ENCODE data around the gene PKMYT1. TPM values are rescaled to one million over a fixed set of nuclear protein-coding genes. Genes with fewer than 3 reads are reported as not detected.
"Not testable (repeated sequence)": the region's sequence is repeated elsewhere in the genome, so short reads cannot be mapped to it uniquely, and the experiment has no call there.

Gene PKMYT1
- polyA plus RNA-seq, 10 donors = 5.8 to 23.0 (median 9.5) TPM

DNA sequence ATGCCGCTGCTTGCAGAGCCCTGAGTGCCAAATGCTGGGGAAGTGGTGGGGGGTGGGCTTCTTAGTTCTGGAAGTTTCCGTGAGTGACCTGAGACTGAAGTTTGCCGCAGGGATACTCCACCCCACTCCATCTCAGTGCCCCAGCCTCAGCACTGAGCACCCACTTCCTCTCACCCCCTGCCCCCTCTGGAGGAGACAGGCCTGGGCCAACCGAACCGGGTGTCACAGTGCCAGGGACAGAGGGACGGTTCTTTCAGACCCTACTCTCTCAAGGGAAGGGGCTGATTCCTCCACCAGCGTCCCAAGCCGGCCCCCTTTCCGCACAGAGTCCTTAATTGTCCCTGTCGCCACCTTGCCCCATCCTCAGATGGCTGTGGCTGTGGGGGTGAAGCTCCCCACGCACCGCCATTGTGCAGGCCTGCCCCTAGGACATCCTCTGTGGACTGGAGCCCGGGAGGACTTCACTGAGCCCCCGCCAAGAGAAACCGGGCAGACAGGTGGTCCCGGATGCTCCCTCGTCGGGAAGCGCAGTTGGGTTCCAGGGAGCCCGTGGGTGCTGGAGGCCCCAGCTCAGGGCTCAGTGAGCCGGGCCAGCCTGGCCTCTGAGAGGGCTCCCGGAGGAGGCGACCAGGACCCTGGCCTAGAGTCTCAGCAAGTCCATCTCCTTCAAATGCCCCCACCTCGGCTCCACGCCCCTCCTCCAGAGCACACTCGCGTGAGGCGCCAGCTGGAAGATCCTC lies 17.7 kb downstream of the PKMYT1 start:
- no peak for DNase-seq

DNA sequence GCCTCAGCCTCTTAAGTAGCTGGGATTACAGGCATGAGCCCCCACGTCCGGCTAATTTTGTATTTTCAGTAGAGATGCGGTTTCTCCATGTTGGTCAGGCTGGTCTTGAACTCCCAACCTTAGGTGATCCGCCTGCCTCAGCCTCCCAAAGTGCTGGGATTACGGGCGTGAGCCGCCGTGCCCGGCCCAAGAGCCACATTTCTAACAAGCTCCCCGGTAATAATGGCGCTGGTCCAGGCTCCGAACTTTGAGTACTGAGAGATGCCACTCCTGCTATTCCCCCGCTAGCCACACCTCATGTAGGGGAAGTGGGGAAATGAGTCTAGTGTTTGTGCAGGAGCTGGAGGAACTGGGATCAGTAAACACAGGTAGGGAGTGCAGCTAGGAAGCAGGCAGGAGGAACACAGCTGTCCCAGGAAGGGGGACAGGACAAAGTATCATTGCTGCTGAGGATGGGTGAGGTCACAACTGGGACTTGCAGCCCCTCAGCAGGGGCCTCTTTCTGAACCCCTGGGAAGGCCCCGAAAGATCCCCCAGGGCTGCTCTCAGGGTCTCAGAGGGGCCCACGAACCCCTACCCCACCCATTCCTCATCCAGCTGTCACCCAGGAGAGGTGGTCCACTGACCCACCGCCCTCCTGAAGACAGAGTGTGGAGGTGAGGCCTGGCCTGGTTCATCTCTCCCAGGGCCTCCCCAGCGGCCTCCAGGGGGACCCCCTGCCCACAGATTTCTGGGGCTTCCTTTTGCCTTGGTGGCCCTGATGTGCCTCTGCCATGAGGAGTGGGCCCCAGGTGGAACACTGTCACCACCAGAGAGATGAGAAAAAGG lies 19.8 kb downstream of the PKMYT1 start:
- DNase-seq = no peak

DNA sequence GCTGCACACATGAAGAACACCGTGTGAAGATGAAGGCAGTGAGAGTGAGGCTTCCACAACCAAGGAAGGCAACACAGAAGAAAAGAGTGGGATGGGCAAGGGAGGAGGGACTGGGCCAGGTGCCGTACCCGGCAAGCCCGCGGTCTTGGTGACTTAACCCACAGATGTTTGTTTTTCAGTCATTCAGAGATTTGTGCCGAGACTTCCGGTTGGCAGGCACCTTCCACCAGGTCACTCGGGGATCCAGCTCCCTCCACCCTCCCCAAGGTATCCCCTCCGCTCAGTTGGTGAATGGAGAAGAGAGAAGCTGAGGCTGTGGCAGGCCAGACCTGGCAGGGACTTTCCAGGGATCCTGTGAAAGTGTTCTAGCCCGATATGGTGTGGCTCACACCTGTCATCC lies 21.0 kb downstream of the PKMYT1 start:
- DNase-seq = no peak

DNA sequence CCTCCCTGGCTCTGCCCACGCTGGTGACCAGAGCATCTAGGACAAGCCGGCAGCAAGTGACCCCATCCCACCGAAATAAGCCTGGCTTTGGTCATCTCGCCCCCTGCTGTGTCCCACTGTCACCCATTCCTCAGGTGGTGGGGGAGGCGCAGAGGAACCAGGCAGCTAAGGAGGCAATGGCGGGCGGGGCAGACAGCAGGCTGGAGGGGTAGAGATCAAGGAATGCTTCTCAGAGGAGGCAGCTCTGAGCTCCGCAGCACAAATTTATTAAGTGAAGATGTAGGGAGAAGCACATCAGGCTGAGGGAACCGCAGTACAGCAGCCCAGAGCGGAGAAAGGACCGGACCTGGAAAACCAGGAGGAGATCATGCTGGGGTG lies 23.7 kb downstream of the PKMYT1 start:
- no peak for DNase-seq

DNA sequence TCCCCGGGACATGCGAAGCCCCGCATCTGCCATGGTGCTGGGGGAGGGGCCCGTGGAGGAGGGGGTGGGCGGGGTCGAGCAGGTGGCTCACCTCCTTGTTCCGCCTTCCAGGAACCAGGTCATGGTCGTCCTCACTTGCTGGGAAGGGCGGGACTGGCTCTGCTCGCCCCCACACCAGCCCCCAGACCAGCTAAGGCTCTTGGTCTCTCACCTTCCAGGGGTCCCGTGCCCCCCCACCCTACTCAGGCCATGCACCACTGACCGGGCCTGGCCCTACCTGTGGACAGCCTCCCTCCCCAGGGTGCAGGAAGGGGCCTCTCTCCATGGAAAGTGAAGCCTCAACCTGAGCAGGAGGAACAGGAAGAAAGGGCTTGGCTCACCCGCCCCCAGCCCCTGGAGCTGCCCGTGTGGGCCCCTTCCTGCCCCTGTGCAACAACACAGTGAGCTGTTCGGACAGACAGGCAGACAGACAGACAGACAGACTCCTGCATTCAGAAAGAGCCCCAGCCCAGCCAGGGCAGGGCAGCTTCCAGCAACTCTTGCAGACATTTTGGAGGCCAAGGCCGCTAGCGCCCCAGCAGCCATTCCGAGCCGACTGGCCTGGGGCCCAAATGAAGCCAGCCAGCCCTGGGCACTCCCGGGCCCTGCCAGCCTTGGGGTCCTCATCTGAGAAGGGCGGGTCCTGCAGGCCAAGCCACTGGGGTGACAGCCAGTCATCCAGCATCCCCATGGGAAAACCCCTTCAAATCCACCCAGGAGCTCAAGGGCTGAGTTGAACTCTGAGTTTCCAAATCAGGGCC lies 24.3 kb downstream of the PKMYT1 start:
- no peak for DNase-seq

DNA sequence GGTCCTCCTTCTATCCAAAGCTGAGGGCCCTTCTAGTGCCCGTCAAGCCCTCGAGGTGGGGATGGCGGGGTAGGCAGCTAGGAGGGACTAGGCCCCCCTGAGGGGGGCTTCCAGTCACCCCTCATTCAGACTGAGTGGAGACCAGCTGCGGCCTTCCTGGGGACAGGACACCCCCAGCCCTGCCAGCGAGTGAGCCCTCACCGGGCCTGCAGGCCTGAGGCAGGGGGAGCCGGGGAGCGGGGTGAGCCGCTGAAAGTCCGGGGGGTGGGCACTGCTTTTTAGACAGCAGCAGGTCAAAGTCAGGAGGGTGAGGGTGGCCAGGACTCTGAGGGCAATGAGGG lies 24.8 kb downstream of the PKMYT1 start:
- no peak for DNase-seq

DNA sequence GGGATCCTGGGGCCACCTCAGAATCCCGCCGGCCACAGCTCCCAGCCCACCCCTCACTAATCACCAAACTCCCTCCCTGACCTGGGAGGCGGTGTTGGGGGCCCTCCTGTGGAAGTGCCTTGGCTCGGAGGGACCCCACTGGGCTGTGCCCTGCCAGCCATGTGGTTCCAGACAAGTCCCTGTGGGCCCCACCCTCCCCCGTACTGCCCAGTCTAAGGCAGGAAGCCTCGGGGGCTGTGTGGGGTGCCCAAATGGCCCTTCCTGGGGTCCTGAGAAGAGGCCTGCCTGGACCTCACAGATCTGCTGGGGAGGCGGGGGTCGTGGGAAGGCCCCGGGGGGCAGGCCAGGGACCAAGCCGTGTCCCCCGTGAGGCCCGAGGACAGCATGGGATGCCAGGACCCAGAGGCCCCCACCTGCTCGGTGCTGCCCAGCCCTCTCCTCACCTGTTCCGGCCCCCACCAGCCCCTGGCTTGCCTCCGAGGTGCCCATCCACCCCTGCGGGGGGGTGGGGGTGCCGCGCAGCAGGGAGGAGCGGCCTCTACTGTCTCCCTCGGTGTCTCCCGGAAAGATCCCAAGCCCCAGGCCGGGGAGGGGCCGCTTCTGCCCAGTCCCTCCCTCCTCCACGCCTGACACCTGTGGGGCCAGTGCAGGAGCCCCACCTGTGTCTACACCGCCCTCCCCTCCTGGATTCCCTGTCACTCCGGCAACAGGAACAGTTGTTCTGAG lies 25.4 kb downstream of the PKMYT1 start:
- no peak for DNase-seq

DNA sequence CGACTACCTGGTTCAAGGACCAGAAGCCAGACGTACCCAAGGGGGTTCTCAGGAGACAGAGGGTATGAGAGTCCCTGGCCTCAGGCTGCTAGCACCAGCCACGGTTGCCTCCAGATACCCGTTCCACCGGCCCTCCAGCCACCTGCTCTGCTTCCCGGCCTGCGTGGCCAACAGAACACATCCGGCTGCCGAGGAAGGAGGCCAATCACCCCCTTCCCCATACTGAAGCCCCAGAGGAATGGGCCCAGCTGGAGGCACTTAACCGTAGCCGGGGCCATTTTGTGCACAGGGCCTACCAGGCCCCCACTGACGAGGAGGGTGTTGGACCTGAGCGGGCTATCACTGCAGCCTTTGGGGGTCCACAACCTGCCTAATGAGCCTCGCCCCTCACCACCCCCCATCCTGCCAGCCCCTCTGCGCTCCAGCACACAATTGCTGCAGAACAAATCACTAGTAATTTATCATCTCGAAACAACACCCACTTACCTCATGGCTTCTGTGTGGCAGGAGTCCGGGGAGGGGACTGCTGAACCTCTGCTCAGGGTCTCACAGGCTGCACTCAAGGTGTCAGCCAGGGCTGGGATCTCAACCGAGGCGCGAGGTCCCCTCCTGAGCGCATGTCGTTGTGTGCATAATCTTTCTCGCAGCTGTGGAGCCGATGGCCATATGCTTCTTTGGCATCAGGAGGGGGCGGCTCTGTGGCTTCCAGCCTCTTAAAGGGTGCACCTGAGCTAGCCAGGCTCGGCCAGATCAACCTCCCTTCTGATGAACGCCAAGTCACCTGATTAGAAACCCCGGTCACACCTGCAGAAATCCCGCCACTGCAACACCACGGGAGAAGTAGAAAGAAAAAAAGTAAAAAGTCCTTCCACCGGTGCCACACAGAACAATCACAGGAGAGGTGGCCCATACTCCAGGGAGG lies 26.3 kb downstream of the PKMYT1 start:
- no peak for DNase-seq

DNA sequence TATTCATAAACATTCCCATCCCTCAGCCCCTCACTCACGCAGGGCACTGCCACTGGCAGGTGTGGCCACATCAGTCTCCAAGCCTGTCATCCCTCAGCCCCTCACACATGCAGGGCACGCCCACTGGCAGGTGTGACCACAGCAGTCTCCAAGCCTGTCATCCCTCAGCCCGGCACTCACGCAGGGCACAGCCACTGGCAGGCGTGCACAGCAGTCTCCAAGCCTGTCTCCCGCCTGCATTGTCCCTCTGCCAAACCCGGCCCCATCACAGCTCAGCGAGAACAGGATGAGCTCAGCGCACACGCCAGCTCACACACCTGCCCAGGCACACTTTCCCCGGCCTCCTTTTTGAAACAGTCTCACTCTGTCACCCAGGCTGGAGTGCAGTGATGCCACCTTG lies 27.6 kb downstream of the PKMYT1 start:
- no peak for DNase-seq

DNA sequence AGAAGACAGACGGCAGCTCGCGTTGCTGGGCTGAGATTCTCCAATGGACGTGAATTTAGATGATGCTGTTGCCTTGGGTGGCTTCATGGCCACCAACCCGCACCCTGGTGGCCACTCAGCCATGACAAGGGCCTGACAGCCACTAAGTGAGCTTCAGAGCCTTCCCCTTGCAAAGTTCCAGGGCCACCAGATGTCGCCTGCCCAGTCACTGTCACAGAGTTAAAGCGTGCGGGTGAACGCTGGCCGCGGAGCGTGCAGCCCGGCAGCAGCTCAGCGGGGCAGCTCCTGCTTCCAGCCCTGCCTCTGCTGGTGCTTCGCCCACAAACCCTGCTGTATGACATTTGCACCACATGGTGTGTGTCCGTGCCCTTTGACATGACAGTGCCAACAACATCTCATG lies 29.5 kb downstream of the PKMYT1 start:
- DNase-seq = no peak

DNA sequence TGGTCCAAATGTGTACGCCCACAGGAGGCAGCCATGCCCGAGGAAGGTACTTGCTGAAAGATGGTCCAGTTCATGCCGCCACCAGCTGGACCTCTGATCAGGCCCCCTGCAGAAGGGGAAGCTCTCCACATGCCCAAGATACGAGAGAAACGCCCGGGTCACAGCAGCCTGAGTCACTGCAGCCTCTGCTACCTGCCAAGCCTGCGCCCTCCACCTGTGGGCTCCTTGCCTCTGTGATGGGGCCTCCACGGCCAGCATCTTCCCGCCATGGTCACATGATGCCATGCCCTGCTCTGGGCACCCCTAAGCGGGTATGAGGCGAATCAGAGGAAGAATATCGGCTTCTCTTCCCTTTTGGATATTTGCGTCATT lies 29.9 kb downstream of the PKMYT1 start:
- no peak for DNase-seq

DNA sequence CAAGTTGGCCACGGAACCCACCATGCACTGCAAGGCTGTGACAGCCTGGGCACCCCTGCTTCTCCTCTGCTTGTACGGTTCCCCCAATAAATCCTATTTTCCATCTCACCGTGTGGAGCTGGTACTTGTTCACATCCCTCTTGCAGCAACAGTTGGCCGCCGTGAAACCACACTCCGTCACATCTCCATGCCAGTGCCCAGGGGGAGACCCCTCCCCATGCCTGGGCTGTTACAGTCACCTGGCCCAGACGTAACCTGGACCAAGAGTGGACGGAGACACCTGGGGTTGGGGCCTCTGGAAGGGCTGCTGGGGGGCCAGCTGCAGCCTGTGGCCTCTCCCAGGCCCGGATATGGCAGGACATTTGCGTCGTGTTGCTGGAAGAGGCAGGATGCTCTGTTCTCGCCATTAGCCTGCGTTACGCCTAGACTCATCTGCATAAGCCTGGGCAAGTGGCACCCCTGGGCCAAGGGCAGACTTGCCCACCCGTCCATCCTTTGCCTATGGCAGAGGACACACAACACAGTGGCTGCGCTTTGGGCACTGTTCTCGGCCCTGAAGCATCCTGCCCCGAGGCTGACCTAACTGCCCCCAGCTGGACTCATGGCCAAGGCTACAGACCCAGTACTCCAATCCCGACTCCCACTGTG lies 30.4 kb downstream of the PKMYT1 start:
- no peak for DNase-seq

DNA sequence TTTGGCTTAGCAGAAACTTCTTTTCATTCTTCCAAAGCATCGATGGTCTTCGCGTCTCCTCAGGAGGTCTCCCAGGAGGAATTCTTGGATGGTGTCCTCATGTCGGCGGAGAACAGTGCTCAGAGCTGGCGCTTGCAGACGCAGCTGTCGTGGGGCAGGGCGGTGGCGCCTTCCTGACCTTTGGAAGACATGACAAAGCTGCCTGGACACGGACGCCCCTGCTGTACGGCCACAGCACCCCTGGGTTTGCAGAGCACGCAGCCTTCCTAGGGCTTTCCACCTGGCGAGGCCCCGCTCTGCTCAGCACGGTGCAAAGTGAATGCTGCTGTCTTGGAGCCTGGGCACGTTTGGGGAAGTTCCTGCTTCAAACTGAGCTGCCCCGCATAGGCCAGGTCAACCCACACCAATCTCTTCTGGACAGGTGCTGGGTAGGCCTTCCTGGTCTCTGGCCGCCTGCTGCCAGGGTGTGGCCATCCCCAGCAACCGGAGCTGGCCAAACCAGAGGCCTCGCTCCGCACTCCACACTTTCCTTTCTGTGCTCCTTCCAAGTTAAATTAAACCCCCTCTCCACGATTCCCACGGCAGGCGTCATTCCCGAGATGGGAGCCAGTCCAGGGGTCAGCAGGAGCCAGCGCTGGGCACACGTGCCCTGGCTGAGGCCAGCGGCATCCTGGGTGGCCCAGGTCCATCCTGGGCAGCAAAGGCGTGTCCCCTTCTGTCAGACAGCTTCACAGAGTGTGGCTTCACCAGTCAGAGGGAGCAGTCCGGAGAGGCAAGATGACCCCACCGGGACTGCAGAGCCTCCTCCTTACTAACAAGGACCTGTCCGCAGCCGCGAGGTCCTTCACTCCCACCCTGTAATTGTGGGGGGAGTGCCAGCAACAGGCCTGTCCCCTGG lies 31.2 kb downstream of the PKMYT1 start:
- DNase-seq = no peak

DNA sequence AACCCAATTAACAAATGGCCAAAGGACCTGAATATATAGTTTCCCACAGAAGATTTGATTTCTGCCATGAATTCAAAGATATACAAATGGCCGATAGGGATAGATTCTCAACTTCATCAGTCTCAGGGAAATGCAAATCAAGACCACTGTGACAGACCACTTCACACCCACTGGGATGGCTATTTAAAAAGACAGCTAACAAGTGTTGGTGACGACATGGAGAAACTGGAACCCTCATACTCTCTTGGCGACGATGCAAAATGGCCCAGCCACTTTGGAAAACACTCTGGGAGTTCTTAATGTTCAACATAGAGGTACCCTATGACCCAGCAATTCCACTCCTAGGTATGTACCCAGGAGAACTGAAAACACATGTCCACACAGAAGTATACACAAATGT lies 33.6 kb downstream of the PKMYT1 start:
- no peak for DNase-seq

DNA sequence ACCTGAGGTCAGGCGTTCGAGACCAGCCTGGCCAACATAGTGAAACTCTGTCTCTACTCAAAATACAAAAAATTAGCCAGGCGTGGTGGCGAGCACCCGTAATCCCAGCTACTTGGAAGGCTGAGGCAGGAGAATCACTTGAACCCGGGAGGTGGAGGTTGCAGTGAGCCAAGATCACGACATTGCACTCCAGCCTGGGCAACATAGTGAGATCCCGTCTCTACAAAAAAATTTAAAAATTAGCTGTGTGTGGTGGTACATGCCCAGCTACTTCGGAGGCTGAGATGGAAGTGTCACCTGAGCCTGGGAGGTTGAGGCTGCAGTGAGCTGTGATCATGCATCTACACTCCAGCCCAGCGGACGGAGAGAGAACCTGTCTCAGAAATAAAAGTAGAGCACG lies 36.5 kb downstream of the PKMYT1 start:
- DNase-seq = not testable (repeated sequence)

DNA sequence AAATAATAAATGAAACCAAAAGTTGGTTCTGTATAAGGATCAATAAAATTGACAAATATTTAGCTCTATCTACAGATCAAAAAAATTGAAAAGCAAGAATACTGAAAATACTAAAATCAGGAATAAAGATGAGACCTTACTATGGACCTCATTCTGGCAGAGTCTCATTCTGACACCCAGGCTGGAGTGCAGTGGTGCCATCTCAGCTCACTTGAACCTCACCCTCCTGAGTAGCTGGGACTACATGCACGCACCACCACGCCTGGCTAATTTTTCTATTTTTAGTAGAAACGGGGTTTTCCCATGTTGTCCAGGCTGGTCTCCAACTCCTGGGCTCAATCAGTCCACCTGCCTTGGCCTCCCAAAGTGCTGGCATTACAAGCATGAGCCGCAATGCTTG lies 38.2 kb downstream of the PKMYT1 start:
- no peak for DNase-seq

DNA sequence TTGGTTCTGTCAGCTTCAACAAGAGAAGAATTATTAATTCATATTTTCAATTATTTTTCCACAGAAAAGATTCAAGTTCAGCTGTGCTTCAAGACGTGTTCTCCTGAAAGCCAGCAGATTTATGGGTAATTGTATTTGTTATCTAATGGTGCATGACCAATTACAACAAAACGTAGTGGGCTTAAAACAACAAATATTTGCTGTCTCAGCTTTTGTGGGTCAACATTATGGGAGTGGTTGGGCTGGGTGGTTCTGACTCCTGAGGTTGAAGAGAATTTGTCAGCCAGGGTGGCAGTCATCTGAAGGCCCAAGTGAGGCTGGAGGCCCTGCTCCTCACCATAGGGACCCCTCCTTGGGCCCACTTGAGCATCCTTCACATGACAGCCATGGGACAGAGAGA lies 40.3 kb downstream of the PKMYT1 start:
- no peak for DNase-seq

DNA sequence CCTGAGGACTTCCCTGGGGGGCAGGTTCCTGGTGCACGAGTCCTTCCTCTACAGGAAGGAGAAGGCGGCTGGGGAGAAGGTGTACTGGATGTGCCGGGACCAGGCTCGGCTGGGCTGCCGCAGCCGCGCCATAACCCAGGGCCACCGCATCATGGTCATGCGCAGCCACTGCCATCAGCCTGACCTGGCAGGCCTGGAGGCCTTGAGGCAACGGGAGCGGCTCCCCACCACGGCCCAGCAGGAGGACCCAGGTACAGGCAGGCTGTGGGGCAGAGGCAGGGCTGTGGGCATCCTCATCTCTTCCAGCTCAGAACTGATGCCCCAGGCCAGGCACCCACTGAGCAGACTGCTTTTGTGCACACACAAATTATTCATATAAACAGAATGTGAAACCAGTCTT lies 42.0 kb downstream of the PKMYT1 start:
- DNase-seq = no peak

DNA sequence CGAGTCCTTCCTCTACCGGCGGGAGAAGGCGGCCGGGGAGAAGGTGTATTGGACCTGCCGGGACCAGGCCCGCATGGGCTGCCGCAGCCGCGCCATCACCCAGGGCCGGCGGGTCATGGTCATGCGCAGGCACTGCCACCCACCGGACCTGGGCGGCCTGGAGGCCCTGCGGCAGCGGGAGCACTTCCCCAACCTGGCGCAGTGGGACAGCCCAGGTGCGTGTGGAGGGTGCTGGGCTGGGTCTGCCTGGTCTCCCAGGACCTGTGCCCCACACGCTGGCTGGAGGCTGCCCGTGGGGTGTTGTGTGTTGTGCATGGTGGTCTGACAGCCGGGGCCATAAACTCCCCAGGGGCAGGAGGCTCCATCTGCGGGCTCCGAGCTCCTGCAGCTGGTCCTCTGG lies 43.1 kb downstream of the PKMYT1 start:
- DNase-seq = no peak
